ENCODE measurements around the gene C12orf75.
"Not testable (repeated sequence)": the region's sequence is repeated elsewhere in the genome, so short reads cannot be mapped to it uniquely, and the experiment has no call there.

C12orf75 gene
- total RNA-seq = 0.21 to 3.3 (median 0.77) reads per million in 18 experiments

GRCh38 chr12:105330283-105330930 lies at the start of gene C12orf75:
Gene C12orf75, plus strand, starts transcription at chr12:105330691. Its CDS starts 201 bp downstream, at chr12:105330892.
- DNase-seq = peak in 1 of 2 donors; percentile 15

DNA sequence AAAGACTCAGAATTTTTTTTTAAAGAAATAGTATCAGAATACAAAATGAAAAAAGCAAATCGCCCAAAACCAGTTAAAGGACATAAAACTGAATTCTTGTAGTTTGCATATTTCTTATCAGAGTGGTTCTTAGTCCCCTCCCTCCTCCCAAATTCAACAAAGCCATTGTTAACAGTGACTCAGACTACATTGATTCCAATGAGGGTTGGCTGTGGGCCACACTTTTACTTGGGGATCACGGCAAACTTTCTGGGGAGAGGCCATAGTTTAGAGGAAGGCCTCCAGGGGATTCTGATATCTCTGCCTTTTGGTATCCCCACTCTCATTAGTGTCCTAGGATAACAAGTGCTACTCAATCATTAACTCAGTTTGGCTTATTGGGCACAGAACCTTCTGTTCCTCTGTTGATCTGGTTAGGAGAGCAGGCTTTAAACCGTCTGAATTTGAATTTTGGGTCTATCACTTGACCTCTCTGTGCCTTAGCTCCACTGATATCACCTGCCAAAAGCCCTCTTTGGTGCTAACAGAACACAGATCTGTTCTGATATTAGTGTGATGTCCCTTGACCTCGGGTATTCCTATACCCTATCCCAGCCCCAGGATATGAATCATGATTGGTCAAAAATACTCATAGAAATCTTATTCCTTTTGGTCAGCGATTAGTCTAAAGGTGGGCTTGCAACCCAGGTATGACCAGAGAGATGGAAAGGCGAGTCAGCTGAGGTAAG lies 49.4 kb upstream of the C12orf75 start:
- no peak for DNase-seq

DNA sequence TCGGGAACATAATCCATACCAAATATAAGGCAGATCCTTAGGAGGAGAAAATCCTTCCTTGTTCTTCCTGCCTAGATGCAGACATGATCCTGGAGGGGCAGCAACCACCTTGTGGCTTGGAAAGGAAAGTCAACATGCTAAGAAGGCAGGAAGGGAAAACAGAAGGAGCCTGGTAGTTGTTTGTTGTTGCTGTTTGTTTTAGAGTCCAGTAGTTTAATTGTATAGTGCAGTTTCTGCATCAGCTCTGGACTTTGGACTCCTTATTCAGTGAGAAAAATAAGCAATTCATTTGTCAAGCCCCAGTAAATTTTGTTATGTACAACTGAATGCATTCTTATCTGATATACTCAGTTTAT lies 48.8 kb upstream of the C12orf75 start:
- no peak for DNase-seq

DNA sequence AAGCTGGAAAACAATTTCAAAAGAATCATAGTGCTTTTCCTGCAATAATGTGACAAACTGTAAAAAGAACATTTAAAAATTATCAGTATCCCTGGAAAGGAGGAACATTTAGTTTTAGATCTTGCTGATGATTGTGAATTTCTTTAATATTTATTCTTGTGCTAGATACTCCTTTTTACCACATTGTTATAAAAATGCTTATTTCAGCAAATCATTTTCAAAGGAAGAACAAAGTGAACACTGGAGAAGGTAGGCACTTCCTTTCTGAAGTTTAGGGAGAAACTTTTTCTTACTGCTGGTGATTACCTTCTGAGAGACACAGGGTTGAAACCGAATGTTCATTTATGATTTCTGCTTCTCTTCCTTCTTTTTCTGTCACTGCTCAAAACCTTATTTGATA lies 45.1 kb upstream of the C12orf75 start:
- no peak for DNase-seq

DNA sequence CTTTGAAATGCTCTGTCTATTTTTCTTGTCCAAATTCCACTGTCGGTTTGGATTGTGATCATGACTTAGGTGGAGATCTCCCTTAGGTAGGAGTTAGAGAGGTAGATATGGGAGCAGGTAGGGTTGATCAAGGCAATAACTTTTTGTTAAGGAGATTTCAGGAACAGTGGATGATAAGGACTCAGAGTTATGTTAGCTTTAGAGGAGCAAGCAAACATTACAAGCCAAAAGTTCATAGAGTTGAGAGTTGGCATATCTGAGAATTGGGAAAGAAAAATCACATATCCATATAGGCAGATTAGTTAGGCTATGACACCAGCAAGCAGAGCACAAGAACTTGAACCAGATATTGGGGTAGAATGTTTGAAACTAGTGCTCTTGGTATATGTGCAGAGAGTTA lies 43.1 kb upstream of the C12orf75 start:
- DNase-seq = no peak

DNA sequence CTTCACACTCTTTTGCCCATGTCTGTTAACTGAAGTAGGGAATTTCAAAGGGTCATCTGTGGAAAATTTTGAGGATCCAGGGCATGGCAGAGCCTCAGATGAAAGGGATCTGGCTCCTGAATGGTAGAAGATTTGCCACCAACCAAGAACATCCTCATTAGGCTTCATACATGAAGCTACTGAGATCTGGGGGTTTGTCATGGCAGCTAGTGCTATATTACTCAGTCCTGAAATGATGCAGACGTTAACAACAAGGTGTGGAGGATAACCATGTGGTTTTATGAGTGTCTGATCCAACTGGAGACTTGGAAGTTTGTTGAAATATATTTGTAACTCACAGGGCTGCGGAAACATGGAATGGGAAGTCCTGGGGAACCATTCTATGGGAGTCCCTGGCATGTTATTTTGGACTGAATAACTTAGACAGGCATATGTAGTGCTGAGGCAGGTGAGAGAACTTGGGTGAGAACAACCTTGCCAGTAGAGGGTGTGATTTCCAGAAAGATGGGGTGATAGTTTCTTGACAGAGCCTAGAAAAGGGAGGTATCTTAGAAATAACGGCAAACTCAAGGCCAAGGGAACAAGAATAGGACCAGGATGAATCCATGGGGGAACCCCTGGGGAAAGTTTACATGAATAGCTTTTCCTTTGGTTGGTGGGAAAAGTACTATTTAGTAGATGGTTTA lies 42.0 kb upstream of the C12orf75 start:
- DNase-seq = no peak

GRCh38 chr12:105289114-105289904 lies 41.2 kb upstream of the C12orf75 start:
- peak in 1 of 2 donors; percentile 14 for DNase-seq

DNA sequence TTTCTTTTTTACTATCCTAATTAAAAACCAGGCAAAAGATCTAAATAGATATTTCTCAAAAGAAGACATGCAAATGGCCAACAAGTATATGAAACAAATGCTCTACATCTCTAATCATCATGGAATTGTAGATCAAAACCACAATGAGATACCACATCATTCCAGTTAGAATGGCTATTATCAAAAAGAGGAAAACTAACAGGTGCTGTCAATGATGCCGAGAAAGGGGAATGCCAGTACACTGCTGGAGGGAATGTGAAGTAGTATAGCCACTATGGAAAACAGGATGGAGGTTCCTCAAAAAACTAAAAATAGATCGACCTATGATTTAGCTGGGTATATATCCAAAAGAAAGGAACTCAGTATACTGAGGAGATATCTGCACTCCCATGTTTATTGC lies 39.0 kb upstream of the C12orf75 start:
- DNase-seq = no peak

GRCh38 chr12:105292705-105293104 lies 37.8 kb upstream of the C12orf75 start:
- DNase-seq = no peak

DNA sequence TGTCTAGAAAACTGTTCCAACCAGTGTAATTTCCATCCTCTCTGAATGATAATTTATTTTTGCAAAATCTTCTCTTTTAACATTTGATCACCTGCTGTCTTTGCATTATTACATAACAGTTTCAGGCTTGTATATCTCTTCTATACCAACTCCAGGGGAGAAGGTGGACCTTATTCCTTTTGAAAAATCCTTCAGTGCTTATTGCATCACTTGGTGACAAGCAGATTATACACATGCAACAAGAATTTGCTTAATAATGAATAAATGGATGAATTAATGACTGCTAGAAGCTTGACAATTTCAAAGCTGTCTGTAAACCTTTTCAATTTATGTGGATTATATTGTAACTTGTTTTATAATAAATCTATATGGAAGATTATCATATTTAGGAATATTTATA lies 37.3 kb upstream of the C12orf75 start:
- DNase-seq = no peak

- DNase-seq = no peak
These were observed 36.3 kb upstream of the C12orf75 start for GRCh38 chr12:105294161-105294560.

DNA sequence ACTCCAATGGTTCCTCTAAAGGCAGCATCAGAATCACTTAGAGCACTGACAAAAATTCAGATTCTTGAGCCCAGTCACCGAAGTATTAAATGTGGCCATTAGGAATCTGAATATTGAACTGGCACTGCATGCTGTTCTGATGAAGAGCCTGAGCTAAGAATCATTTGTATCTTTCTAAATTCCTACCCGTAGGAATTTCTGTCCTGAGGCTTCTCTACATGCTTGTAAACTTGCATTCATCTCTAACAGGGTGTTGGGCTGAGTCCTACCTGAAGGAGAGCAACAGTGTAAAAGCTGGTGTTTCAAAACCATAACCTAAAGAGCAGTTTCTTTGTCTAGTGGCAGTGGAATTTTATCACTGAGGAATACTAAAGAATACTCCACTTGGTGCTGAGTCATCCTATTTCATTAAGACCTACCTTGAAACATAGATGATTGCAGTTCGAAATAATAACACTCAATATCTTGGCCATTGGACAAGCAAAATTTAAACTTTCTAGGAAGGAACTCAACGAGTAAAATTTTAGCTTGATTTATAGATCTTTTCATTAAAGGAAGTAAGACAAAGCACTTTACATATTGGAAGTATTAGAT lies 35.5 kb upstream of the C12orf75 start:
- DNase-seq = no peak

DNA sequence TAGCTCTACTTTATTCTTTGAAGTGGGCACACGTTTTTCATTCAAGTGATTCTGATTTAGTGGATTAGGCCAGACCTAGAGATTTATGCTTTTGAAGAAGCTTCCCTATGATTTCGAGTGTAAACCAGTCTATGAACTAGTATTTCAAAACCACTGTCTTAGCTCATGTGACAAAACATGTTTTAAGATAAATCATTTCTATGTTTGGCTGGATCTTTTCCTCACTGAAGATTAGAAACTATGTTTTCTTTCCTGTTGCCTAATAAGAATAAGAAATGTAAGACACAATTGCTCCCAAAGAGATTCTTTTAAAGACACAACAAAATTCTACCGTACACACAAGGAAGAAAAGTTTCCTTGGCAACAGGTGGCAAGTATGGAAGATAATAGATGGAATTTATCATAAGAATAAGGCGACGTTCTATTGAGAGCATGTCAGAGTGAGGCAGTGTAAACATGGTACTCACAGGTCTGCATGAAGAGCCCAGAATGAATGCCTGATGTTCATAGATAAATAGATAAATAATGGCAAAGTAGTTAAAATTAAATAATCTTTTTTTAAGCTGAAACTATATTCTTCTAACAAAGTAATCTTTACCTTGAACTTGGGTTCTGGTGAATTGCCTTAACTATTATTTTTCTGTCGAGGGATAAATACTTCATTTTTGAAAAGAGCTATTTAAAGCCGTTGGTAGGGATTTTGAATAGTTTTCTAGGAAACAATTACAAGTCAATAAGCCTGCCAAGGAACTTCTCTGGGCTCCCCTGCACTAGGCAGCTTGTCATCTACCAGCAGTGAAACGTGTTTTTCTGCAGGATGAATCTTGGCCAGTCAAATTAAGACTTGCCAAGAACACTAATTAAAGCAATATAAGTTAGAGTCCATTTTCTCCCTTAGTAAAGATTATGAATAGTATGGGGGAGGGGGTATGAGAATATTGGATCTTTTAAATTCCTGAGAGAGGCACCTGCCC lies 34.1 kb upstream of the C12orf75 start:
- DNase-seq = no peak

DNA sequence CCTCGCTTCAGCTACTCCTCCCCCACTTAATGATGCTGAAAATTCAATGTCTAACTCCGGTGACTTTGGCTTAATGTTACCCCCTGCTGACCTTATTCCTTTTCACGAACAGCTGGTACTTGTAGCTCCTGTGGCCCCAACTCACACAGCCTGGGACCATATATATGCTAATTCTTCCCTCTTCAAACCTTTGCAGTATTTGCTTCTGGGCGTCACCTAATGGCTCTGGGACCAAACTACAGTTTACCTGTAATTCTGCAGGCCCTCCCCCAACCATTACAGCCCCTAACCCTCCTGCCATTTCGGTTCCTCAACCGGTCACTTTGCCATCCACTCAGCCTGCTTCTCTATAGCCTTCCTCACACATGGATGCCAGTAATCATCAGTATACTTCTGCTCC lies 29.6 kb upstream of the C12orf75 start:
- DNase-seq = no peak

GRCh38 chr12:105301696-105302095 lies 28.8 kb upstream of the C12orf75 start:
- DNase-seq = no peak

GRCh38 chr12:105302986-105303385 lies 27.5 kb upstream of the C12orf75 start:
- not testable (repeated sequence) for DNase-seq

GRCh38 chr12:105304626-105305025 lies 25.9 kb upstream of the C12orf75 start:
- not testable (repeated sequence) for DNase-seq

DNA sequence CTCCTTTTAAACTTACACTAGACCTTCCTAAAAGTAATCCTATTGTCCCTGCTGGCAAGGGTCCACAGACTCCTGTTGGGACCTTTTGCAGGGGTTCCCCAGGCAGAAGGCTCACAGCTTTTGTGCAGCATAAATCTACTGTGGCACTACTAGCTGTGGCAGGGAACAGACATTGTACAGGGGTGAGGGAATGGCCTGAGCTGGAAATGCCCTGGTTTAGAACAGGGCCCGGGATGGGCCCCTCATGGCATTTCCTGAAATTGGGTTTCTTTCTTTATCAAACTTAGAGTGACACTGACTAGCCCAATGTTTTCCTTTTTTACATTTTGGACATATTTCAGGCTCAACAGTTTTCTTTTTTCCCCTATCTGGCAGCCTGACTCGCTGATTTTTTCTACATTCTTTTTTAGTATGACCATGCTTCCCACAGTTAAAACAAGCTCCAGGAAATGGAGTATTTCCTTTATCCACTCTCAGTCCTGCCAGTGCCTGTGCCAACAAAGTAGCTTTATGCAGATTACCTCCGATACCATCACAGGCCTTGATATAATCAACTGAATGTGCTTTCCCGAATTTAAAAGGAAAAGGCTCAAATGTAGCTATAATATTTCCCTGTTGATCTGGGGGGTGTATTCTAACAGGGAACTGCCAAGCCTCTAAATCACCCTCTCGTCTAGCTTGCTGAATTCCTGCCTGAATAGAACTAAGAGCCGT lies 22.7 kb upstream of the C12orf75 start:
- not testable (repeated sequence) for DNase-seq

DNA sequence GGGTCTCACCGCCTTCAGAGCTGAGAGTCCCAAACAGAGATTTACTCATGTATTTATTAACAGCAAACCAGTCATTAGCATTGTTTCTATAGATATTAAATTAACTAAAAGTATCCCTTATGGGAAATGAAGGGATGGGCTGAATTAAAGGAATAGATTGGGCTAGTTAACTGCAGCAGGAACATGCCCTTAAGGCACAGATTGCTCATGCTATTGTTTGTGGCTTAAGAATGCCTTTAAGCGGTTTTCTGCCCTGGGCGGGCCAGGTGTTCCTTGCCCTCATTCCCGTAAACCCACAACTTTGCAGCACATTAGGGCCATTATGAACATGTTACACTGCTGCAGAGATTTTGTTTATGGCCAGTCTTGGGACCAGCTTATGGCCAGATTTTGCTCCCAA lies 21.7 kb upstream of the C12orf75 start:
- not testable (repeated sequence) for DNase-seq

GRCh38 chr12:105309384-105309783 lies 21.1 kb upstream of the C12orf75 start:
- not testable (repeated sequence) for DNase-seq
